Lower leg skin (tissue), 4 donors: ENCODE data around the gene SMIM41. TPM values are rescaled to one million over a fixed set of nuclear protein-coding genes. Genes with fewer than 3 reads are reported as not detected.
A peak's percentile ranks its signal among the peaks of the same experiment; 100 is the strongest.

Source experiments
- DNase-seq, 2 donors: peaks; one replicate each; pipeline ENCODE4 v3.0.0-alpha.2; 2019; ENCODE audit warnings: low spot score in 2 of 2
- H3K4me3 ChIP-seq: fragments of 200-600 bp; sonication (generic); 2 replicates; pipeline ENCODE4 v1.5.1; 2017; ENCODE audit warnings: mild to moderate bottlenecking, low read depth; ENCODE audit not compliant: poor library complexity, severe bottlenecking
- CTCF ChIP-seq, 3 donors: fragments of 450-650 bp; IDR thresholded peaks; one replicate each; pipeline ENCODE4 v1.5.1; 2016; ENCODE audit warnings: antibody characterized with exemption in 3 of 3, mild to moderate bottlenecking in 3 of 3, moderate library complexity in 2 of 3
- POLR2A ChIP-seq, 2 donors: fragments of 450-650 bp; IDR thresholded peaks; one replicate each; pipeline ENCODE4 v1.6.1; 2016 to 2017; ENCODE audit warnings: antibody characterized with exemption in 2 of 2, mild to moderate bottlenecking in 1 of 2, moderate library complexity in 1 of 2
- WGBS, 2 donors: methylation state at CpG; one replicate each; pipeline ENCODE4 v1.1.5; 2018; 5-methylcytosine and 5-hydroxymethylcytosine counted together
- intact Hi-C: fragments of 100-400 bp; cut with DNase I; formaldehyde crosslinking; loops from one replicate; pipeline ENCODE4 v1.15.0; 2023; ENCODE audit warnings: low total_unique reads
- total RNA-seq, 4 donors: library from RNA; depleted of rRNA; stranded (reverse); fragments of >200 nt; gene quantifications; one replicate each; pipeline ENCODE4 v1.1.0, GENCODE V29; 2016

The SMIM41 gene
- total RNA-seq, 4 donors from 2014 or later = 0.71 TPM; not detected in 3

- DNase-seq = no peak
- 51 to 57% methylated on average over 9 to 12 of the region's 12 CpGs for whole genome bisulfite sequencing, 2 donors
- intact Hi-C loops = no loop called here
These were observed 15.4 kb upstream of the SMIM41 start for GRCh38 chr12:52063981-52064649.

DNA sequence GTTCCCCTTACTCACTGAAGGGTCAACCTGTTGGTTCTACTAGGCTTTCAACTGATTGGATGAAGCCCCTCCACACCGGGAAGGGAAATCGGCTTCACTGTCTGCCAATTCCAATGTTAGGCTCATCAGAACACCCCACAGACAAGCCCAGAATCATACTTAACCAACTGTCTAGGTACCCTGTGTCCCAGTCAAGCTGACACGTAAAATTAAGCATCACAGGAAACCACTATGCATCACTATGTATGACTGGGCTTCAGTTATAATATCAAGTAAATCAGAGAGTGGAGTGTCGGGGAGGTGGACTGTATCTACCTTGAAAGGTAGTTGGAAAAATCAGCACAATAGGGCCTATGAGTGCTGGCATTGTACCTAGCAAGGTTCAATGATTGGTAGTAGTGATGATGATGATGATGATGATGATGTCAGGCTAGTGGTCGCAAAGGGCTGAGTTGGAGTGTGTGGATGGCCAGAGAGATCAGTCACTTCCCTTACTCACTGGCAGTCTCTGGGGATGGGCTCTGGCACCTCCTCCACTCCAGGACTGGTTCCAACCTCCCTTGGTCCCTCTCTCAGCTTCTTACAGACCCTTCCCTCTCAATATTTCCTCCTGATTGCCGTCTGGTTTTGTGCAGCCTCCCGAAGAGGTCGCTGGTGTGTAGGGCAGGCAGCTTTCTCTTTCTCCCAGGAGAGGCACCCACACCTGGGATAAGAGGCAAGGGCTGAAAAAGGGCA is 13.0 kb upstream of the SMIM41 start:
- intact Hi-C loops = no loop called here
- H3K4me3 ChIP-seq = no peak overlapping the region
- 64% methylated on average over 8 of the region's 8 CpGs for WGBS, 2 donors
- no peak for DNase-seq
- TF ChIP-seq POLR2A (IDR thresholded peaks at IDR 0.05) (no peak), CTCF (IDR thresholded peaks at IDR 0.05) (no peak)

More at GRCh38 chr12:52063981-52064649, 15.4 kb upstream of the SMIM41 start:
- no peak for TF ChIP-seq CTCF (IDR thresholded peaks at IDR 0.05)
- no peak for TF ChIP-seq POLR2A (IDR thresholded peaks at IDR 0.05)
- no peak overlapping the region for H3K4me3 ChIP-seq

- TF ChIP-seq POLR2A (IDR thresholded peaks at IDR 0.05) (no peak), CTCF (IDR thresholded peaks at IDR 0.05) (no peak)
- H3K4me3 ChIP-seq = no peak overlapping the region
- no peak for DNase-seq
- intact Hi-C loops = no loop called here
- WGBS, 2 donors = 30 to 46% methylated on average over 3 of the region's 3 CpGs
These were observed 12.5 kb upstream of the SMIM41 start for GRCh38 chr12:52067081-52067374.

GRCh38 chr12:52069327-52070184 is 9.9 kb upstream of the SMIM41 start, which contains the start of gene ATG101:
Gene ATG101, plus strand, starts transcription at chr12:52069978. Its CDS starts 3,673 bp downstream, at chr12:52073651.
- 0 to 1% methylated on average over 21 to 59 of the region's 60 CpGs for whole genome bisulfite sequencing, 2 donors
- intact Hi-C loops = no loop called here
- peak; percentile 88 to 97 for DNase-seq
- TF ChIP-seq POLR2A (IDR thresholded peaks at IDR 0.05) (no peak), CTCF (IDR thresholded peaks at IDR 0.05) (no peak)
- peak within 1 kb of the TSS; percentile 94 for H3K4me3 ChIP-seq

DNA sequence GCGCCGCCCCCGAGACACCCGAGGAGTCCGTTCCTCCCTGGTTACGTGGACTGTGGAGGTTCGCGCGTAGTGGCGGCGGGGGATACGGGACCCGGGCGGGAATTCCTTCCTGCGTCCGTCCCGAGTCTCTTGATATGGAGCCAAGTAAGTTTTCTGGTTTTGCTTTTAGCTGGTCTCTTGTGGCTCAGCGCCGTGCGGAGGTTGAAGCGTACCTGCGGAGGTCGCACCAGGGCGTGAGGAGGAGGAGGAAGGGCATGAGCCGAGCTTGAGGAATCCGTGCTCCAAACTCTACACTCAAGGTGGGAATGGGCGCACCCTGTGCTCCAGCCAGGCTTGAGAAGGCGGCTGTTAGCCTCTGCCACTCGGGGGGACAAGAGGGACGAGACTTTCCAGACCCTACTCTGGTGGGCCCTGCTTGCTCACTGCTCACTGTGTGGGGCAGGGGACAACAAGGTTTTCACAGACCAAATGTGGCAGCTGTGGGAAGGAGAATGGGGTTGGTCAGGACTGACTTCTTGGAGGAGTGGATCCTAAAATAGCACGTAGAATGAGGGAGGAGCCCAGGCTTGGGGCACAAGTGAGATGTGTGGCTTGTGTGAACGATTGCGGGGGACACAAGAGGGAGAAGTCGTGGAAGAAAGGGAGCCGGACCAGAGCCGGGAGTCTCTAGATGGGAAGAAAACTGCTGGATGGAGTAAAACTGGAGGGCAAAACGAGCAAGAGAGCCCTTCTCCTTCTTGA is 9.1 kb upstream of the SMIM41 start:
- WGBS, 2 donors = 3 to 4% methylated on average over 25 to 37 of the region's 37 CpGs

More for the DNA sequence above, 9.1 kb upstream of the SMIM41 start:
- intact Hi-C loops = no loop called here
- peak overlapping the region; percentile 94 for H3K4me3 ChIP-seq
- DNase-seq = no peak
- no peak for TF ChIP-seq CTCF (IDR thresholded peaks at IDR 0.05)
- TF ChIP-seq POLR2A (IDR thresholded peaks at IDR 0.05) = no peak
